ENCODE measurements around the gene COX7A2L.
"Not testable (repeated sequence)": the region's sequence is repeated elsewhere in the genome, so short reads cannot be mapped to it uniquely, and the experiment has no call there.

COX7A2L gene, protein sequence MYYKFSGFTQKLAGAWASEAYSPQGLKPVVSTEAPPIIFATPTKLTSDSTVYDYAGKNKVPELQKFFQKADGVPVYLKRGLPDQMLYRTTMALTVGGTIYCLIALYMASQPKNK

DNA sequence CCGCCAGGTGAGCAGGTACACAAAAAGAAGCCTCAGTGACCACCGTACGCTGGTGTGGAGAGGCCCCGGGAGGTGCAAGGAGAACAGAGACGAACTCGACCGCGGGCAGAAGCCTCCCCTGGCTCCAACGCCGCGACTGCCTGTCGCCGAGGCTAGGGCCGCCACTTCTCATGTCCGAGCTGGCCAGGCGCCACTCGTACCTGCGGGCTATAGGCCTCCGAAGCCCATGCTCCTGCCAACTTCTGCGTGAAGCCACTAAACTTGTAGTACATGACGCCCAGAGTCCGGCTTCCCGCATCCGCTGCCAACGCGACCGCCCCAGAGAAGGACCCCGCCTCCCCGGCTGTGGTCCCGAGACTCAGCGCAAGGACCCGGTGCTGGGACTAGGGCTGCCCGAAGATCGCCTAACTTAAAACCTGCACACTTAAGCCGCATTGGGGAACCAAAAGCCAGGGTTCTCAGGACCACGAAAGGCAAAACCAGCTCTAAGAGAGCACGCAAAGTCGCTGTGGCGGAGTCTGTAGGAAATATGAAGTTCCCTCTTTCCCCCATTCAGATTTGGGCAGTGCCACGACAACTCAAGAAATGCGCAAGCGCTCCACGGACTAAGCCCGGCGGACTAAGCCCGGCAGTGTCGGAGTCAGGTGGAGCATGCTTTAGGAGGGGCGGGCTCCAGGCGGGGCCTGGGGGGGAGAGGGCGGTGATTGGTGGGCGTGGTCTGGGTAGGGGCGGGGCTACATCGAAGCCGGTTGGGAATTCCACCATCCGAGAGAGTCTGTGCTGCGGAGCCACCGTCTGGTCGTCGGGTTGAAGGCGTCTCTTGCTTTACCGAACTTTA, at the start of gene COX7A2L:
Gene COX7A2L (minus strand): TSS at position 328 of the 838 bp plus-strand sequence. CDS start 56 bp downstream, at position 272.
- peak; percentile 97 for DNase-seq

DNA sequence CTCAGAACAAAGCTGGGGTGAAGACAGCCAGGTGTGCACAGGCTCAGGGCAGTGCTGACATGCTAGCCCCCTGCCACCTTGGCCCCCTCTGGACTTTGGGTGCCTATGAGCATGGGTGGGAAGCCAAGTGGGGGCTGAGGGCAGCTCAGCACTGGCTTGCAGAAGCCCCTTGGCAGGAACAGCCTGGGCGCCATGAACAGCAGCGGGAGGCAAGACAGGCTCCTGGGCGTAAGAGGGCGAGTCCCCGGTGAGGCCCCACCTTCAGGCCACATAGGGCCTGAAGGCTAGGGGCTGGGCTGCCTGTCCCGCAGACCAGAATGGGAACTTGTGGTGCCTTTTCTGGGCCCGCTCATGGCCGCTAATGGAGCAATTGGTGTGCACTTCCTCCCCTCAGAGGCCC, 47.0 kb upstream of the COX7A2L start:
- no peak for DNase-seq

DNA sequence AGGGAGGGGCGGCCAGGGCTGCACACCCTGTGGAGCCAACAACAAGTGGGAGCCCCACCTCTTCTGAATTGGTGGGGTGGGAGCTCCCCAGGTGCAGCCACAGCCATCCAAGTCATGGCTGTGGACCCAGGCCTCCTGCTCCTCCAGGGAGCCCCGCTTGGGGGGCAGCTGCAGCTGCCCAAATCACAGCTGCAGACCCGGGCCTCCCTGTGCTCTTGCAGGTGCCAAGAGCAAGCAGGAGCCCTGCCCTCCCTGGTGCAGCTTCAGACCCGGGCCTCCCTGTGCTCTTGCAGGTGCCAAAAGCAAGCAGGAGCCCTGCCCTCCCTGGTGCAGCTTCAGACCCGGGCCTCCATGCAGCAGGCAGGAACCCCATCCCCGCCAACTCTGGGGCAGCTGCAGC, 46.5 kb upstream of the COX7A2L start:
- no peak for DNase-seq

DNA sequence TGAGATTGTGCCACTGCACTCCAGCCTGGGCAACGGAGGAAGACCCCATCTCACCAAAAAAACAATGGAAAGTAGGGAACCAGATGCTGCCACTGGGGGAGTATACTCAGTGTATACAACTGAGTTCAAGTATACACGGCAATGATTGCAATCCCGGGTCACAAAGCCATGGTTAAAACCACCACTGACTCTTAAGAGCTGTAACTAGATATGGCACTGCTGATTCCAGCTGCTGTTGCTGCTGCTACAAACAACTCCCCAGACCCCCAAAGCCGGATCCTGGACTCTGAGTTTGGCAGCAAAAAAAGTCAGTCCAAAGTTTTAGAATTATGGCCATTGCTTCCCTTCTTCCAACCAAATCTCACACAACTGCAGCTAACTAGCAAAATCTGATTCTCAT, 43.7 kb upstream of the COX7A2L start:
- no peak for DNase-seq

DNA sequence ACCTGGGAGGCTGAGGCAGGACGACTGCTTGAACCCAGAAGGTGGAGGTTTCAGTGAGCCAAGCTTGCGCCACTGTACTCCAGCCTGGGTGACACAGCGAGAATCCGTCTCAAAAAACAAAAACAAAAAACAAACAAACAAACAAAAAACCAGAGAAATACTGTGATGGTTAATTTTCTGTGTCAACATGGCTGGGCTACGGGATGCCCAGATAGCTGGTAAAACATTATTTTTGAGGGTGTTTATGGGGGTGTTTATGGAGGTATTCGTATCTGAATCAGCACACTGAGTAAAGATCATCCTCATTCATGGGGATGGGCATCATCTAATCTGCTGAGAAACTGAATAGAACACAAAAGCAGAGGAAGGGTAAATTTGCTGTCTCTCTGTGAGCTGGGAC, 40.8 kb upstream of the COX7A2L start:
- DNase-seq: no peak

DNA sequence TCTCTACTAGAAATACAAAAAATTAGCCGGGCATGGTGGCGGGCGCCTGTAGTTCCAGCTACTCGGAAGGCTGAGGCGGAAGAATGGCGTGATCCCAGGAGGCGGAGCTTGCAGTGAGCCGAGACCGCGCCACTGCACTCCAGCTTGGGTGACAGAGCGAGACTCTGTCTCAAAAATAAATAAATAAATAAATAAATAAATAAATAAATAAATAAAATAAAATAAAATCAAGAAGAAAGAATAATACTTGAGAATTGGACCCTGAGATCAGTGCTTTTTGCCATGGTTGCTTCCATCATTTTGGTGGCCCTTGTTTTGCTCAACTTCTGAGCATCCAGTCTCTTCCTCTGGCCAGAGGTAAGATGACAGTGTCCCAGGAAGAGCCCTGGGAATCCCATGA, 37.0 kb upstream of the COX7A2L start:
- not testable (repeated sequence) for DNase-seq

DNA sequence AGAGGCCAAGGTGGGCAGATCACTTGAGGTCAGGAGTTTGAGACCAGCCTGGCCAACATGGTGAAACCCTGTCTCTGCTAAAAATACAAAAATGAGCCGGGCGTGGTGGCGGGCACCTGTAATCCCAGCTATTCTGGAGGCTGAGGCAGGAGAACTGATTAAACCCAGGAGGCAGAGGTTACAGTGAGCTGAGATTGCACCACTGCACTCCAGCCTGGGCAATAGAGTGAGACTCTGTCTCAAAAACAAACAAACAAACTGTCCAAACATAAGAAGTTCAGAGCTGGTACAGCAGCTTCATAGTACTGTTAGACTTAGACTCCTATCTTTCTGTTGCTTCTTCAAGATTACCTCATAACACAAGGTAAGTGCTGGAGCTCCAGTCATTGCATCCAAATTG, 32.3 kb upstream of the COX7A2L start:
- DNase-seq: not testable (repeated sequence)

DNA sequence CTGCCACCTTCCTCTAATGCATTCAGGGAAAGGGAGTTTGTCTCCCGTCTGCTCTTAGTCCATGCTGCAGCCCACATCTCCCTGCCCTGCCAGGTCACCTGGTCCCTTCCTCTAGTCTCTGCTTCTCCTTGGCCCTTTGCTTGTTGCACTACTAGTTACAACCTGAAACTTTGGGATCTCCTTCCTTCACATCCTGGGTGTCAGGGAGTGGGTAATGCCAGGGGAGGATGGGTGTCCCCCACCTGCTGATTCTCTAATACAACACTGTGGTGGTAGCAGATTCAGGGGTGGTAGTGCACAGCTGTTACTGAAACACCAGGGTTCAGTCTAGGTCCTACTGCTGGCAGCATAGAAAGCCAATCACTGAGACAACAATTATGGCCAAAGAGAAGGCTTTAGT, 31.2 kb upstream of the COX7A2L start:
- DNase-seq: no peak

DNA sequence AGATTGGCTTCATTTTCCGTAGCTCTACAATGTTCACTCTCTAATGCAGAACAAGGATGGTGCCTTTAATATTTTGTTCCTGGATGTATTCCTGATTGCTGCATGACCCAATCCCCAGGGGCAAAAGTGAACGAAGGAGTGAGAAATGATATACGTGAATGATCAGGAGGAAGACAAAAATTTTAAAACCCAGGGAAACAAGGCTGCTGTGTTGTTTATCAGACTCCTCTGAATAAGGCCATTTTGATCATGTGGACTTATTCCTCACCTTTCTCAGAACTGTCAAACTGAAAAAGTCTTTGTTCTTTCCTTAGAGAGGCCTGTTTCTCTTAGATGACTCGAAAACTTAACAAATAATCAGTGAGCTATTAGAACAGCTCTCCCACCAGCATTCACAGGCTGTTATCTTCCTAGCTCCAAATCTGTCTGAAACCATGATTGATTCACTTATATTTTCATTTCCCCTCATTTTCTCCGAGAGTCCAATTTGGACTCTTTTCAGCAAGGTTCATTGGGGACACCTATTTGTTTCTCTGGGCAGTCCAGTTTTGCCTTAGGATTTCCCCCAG, 29.5 kb upstream of the COX7A2L start:
- no peak for DNase-seq

DNA sequence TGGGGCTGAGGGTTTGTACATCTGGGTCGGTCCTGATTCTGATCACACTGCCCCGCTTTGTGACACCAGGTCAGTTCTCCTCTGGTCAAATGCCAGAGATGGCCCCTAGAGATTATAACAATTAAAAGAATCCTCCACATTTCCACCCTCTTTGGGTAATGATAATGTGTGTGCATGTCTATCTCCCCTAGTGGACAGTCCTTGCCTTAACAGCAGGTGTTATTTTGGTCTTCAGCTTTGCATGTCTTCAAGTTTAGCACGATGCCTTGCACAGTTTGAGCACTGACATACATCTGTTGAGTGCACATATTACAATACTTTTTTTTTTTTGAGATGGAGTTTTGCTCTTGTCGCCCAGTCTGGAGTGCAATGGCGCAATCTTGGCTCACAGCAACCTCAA, 25.7 kb upstream of the COX7A2L start:
- DNase-seq: peak; percentile 13

DNA sequence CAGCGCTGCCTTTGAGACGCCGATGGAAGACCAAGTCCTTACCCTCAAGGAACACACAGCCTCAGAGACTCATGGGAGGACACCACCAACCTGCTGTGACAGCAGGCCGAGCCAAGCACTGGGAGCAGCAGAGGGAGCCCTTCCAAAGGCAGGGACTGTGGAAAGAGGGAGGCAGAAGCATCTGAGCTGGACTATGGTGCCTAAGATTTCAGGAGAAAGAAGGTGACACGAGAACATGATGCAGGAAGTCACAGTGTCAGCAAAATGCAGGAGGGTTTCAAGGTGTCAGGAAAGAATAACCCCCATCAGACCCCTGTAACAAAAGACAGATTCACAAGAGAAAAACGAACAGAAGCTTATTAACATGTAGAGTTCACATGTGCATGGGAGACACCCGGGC, 24.2 kb upstream of the COX7A2L start:
- peak; percentile 21 for DNase-seq

DNA sequence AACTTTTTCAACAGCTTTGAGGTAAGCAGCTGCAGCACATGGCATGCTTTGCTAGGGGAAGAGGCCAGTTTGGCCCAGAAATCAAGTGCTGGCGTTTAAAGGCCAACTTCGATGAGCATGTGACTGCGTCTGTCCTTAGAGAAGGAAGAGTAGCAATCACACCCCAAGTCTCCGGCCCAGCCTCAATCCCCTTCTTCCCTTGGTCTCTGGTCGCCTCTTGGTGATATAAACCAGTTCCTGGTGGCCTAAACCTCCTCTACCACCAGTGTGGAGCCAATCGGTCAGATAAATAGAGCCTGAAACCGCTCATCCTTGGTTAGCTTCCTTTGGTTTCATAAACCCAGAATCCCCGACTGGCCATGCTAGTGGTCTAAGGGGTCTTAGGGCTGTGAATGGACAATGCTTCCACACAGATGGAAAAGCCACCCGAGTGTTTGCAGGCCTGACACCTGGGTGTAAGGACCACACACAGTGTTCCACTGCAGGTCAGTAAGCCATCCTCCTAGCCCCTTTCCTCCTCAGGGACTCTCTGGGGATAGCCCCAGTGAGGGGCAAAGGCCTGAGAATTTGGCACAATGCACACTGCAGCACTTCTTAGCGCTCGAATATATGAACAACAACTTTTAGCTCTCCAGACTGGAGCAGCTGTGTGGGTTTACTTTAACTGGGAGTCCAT, 23.0 kb upstream of the COX7A2L start:
- DNase-seq: no peak

DNA sequence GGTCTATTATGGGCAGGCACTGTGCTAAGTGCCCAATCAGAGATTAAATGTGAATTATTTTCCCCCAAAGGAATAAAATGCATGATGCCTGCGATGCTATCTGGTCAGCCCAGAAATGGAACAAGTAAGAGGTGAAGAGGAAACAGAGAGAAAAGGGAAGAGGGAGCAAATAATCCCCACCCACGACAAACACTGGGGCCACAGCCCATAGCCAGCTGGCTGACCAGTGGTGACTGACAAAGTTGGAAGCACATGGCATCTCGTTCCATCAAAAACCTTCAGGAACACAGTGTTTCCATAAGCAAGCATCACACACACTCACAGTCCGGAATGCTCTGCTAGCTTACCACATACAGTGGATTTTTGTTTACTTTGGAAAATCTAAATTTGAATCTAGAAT, 21.1 kb upstream of the COX7A2L start:
- DNase-seq: no peak

DNA sequence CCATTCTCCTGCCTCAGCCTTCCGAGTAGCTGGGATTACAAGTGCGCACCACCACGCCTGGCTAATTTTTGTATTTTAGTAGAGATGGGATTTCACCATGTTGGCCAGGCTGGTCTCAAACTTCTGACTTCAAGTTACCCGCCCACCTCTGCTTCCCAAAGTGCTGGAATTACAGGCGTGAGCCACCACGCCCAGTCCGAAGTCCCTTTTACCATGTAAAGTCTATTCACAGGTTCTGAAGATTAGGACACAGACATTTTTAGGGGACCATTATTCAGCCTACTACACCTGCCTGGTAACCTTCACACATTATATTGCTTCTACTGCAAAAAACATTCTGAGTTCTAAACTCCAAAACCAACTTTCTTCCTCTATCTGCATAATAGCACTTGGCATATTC, 19.0 kb upstream of the COX7A2L start:
- not testable (repeated sequence) for DNase-seq

DNA sequence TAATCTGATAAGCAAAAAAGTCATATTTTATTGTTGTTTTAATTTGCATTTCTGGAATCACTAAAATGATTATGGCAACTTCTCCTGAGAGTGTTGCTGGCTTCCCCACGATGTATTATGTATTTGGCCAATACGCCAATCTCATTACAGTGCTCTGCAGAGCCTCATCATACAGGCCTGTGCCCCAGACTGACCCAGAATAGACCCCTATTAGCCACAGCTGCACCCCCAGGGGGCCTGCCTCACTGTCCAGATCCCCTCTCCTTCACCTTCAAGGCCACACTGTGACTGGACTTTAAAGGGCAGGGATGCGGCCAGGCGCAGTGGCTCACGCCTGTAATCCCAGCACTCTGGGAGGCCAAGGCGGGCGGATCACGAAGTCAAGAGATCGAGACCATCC, 17.4 kb upstream of the COX7A2L start:
- no peak for DNase-seq

DNA sequence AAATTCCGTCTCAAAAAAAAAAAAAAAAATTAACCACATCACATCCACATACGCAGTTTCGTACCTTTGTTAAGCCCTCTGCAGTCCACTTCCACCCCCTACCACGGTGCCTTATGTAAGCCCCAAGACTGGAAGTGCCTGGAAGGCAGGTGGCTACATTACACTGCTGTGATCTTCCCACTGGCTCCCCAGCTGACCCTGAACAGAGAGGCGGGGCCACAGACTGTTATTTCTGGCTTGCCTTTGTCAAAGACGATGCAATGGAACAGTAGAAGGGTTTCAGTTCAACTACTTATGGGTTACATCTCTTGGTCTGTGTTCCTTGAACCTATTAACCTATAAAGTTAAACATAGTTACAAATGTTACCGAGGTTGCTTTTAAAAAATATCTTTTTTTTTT, 15.7 kb upstream of the COX7A2L start:
- DNase-seq: no peak

DNA sequence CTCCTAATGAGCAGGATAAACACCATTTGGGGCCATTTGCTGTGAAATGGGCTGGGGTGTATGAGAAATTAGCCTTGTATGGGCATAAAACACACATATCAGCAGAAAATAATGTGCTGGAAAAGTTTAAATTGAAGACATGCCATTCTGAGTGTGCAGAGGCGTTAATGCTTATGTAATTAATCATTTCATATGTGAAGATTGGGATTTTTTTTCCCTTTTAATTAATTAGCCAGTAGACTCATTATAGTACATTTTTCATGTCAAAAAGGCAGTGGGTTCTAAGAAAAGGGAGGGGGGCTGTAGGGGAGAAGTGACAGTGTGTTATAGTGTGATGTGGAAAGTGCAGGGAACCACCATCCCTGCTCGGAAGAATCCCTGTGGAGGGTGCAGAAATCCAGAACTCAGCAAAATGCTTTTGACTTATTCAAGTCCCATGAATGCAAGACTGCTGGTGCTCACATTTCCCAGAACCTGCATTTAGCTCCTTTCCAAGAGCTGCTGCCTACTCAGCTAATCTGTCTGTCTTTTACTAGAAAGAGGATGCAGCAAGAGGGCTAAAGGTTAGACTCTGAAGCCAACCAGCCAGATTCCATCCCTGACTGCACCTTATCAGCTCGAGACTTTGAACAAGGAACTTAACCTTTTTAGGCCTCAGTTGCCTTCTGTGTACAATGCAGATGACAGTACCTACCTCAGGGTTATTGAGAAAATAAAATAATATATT, 11.6 kb upstream of the COX7A2L start:
- DNase-seq: no peak

DNA sequence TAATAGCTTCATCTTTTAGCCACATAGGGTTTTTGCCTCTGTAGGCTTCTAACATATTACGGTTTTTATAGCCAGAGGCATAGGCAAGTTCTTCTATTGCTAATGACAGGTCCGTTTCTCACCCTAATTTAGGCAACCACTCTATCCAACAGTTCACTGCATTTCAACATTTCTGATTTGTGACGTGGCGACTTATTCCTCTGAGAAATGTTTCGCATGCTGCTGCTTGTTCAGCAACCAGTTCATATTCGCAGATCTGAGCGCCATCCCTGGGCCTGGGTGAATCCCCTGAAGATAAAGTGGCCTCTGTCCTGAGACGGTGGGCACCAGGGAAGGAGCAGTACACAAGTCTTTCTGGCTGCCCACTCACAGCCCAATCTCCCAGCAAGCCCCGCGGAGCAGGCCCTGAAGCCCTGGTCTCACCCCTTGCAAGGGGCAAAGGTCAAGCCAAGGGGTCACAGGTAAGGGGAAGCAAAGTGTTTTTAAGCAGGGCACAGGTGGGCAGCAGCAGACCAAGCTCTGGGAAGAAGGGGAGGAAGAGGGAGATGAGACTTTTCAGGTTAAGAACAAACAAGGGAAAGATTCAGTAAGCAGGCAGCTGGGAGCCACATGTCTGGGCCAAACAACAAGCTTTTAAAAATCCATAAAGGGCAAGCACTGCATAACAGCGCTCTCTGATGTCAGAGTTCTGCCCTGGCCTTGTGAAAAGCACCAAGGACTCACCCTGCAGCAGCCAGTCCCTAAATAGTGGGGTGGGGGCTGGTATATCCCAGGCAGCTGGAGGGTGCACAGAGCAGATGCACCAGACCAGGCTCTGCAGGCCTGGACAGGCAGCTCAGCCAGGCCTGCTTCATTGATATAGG, 10.8 kb upstream of the COX7A2L start:
- DNase-seq: no peak

DNA sequence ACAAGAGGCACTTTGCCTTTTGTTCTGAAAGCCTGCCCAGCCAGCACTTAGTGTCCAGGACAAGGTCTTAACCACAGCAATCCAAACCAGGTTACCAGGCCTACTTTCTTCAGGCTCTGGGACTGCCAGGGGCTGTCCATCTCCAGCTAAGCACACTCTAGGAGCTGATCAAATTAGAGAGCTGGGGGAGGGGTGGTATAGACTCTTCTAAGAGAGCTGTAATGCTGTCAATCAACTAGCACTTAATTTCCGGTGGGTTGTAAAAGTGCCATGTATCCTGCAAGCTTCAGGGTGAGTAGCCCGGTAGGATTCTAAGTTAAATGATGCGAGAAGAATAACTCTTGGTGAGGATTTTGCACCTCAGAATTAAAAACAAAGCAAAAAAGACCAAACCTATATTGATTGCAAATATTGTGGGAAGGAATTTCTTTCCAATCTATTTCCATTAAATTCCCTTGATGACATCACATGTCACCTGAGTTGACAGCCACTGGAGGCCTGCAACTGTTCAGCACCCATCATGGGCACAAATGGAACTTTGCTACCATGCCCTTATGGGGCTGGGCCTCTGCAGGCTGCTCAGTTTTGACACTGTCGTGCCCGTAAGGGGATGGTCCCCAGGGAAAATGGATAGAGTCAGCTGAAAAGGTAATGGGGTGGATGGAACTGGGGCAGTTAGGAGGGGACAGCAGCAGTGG, 8.7 kb upstream of the COX7A2L start:
- no peak for DNase-seq

DNA sequence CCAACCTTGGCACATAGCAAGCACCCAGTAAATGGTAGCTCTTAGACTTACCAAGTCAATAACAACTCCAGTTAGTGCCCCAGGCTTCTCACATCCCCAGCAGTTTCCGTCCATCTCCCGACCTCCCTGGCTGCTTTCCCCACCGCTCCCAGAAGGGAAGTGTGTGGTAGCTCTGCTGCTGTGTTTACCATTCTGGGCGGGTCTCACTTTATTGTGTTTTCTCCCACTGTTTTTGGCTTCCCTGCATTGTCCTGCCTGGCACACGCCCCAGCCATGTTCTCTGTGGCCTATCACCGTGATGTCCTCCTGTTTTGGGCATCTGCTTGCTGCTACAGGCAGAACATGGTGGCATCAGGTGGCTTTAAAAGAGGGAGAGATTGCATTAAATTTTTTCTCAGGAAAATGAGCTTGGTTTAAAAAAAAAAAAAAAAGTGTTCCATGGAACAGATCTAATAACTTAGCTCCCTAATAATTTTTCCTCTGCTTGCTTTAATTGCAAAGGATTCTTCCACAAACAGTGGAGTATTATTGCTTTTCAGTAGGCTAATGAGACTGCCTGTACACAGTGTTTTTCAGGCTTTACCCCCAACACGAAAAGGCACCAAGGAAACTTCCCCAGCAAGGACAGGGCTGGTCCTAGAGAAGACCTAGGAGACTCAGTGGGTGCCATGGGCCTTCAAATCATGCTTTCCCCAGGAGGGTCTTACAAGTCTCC, 8.0 kb upstream of the COX7A2L start:
- no peak for DNase-seq

DNA sequence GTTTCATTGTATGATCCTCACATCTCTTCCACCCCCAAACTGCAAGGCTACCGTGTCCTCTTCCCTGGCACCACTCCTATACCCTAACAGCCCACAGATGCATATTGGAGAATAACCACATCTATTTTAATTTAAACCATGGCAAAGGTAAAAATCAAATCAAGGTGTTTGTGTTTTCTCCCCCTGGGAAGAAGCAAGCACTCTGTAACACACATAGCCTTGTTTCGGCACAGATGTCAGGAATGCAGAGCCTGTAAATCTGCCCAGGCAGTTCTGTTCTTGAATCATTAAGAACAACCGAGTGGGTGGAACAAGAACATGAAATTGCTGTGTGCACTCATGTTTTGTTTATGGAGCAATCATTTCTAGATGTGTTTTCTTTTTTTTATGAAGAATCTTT, 6.8 kb upstream of the COX7A2L start:
- DNase-seq: no peak

All from DMS53 (cell line).